HG02970 (cell line): Measurements from ENCODE around the gene NLGN2.

ENCODE experiments used
- ATAC-seq: cut with Tn5 transposase; IDR thresholded peaks from one replicate; pipeline ENCODE4 v1.9.1; 2021; ENCODE audit warnings: mild to moderate bottlenecking, moderate library complexity, moderate number of reproducible peaks; ENCODE audit not compliant: unreplicated experiment, low FRiP score

Gene NLGN2

DNA sequence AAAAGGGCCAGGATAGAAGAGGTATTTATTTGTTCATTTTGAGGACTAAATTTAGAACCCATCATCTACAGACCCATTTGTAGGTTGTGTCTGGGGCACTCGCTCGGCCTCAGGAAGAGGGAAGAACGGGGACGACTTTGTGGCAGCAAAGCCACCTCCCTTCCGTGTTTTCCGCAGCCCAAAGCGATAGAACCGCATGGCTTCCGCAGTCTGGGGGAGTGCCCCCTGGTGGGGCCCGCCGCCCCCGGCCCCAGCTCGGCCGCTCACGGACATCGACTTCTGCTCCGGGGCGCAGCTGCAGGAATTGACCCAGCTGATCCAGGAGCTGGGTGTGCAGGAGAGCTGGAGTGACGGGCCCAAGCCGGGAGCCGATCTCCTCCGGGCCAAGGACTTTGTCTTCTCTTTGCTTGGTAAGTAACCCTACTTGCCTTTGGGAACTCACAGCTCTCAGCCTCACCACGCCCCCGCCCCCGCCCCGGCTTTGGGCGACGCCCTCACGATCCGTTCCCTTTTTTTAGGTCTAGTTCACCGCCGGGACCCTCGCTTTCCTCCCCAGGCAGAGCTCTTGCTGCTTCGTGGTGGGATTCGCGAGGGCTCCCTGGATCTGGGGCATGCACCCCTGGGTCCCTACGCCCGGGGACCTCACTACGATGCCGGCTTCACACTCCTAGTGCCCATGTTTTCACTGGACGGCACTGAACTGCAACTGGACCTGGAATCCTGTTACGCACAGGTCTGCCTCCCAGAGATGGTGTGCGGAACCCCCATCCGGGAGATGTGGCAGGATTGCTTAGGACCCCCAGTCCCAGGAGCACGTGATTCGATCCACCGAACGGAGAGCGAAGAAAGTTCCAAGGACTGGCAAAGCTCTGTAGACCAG, 28.3 kb downstream of the NLGN2 start:
- peak; percentile 19 for ATAC-seq

DNA sequence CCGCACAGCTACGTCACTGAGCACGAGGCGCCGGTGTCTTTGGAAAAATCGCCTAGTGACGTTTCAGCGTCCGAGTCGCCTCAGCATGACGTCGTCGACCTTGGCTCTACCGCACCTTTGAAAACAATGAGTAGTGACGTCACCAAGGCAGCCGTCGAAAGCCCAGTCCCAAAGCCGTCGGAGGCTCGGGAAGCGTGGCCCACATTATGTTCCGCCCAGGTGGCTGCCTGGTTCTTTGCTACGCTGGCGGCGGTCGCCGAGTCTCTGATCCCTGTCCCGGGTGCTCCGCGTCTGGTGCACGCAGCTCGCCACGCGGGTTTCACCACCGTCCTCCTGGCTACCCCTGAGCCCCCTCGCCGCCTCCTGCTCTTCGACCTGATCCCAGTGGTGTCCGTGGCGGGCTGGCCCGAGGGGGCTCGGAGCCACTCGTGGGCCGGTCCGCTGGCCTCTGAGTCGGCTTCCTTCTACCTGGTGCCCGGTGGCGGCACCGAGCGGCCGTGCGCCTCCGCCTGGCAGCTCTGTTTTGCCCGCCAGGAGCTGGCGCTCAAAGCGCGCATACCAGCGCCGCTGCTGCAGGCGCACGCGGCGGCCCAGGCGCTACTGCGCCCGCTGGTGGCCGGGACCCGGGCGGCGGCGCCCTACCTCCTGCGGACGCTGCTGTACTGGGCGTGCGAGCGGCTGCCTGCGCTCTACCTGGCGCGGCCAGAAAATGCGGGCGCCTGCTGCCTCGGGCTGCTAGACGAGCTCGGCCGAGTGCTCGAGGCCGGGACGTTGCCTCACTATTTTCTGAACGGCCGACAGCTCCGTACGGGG, 29.1 kb downstream of the NLGN2 start:
- no peak for ATAC-seq

DNA sequence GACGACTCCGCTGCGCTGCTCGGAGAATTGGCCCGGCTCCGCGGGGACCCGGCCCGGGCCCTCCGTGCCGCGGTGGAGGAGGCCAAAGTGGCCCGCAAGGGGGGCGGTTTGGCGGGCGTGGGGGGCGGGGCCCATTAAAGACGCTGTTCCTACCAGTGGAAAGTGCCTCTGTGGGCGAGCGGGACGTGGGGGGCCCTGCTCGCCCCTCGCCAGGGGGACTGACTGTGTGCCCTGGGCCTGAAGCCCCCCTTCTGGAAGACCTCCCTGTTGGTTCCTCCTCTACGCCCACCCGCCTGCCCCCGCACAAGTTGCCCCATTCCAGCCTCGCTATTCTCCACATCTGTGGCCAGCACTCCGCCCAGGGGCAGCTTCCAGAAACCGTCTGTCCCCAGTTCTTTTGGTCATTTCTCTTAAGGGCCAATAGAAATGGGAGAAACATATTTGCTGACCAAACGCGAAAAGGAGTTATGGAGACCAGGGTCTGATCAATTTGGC, 29.8 kb downstream of the NLGN2 start:
- ATAC-seq = no peak

DNA sequence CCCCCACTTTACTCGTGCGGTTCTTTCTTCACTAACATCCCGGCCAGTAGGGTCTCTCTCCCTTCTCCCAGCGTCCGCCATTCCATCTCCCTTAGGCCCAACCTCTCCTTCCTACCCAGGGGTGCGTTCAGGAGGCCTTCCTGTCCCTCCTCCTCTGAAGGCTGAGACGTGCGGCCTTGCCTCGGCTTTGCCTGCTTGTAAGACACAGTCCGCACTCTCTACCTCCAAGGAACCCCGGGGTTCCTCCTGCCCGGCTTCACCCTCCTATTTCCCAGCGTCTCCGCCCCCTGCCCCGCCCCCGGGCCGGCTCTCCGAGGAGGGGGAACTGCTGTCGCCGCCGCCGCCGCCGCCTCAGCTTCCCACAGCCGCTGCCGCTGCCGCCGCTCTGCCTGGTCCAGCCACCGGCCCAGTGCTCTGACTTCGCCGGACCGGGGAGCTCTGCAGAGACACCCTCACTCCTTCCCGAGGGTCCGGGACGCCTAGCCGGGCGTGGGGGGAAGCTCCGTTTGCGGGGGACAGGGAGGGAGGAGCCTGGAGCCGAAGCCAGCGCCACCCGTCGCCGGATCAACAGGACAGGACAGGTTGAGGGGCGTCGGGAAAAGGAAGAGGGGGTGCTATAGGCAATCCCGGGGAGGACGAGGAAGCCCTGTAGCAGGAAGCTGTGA, 30.4 kb downstream of the NLGN2 start:
- ATAC-seq = no peak

DNA sequence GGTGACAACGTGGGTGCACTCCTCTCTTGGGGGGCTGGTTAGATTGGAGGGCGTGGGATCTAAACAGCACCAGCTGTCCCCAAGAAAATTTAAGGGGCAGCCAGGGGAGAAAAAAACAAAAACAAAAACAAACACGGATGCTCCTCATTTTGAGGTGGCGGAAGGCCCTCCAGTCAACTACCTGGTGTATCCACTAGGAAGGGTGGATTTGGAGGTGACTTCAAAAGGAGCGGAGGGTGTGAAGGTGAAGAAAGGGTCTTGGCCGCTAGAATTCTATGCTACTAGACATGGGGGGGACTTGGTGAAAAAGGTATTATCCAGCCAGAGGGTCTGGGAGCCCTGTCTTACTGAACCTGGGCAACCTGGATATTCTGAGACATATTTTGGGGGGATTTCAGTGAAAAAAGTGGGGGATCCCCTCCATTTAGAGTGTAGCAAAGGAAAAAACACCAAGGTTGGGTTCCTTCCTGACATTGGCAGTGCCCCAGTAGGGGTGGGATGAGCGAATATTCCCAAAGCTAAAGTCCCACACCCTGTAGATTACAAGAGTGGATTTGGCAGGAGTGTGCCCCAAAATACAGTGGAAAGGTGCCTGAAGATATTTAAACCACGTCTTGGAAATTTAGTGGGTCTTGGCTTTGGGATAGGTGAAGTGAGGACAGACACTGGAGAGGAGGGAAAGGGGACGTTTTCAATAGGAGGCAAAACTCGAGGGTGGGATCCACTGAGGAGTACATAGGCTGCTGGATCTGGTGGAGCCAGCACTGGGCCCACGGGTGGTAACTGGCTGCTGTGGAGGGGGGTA, 31.2 kb downstream of the NLGN2 start:
- ATAC-seq = no peak

DNA sequence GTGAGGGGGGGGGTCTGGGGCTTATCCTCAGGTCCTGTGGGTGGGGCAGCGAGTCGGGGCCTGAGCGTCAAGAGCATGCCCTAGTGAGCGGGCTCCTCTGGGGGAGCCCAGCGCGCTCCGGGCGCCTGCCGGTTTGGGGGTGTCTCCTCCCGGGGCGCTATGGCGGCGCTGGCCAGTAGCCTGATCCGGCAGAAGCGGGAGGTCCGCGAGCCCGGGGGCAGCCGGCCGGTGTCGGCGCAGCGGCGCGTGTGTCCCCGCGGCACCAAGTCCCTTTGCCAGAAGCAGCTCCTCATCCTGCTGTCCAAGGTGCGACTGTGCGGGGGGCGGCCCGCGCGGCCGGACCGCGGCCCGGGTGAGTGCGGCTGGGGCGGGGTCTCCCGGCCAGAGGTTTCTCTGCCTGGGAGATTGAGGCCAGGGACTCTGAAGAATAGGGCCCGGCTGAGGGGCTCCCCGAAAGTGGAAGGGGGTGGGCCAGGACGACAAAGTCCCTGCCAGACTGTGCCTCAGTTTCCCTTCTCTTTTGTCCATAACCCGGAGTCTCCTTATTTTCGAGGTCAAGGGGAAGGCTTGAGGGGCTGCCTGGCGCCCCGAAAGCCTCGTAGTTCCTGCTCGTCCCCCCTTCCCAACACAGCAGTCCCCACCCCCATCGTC, 31.9 kb downstream of the NLGN2 start, which contains the start of gene FGF11:
FGF11 (plus strand) TSS at position 51 of the 651 bp plus-strand sequence; CDS start at position 160, 109 bp downstream.
- ATAC-seq = no peak

DNA sequence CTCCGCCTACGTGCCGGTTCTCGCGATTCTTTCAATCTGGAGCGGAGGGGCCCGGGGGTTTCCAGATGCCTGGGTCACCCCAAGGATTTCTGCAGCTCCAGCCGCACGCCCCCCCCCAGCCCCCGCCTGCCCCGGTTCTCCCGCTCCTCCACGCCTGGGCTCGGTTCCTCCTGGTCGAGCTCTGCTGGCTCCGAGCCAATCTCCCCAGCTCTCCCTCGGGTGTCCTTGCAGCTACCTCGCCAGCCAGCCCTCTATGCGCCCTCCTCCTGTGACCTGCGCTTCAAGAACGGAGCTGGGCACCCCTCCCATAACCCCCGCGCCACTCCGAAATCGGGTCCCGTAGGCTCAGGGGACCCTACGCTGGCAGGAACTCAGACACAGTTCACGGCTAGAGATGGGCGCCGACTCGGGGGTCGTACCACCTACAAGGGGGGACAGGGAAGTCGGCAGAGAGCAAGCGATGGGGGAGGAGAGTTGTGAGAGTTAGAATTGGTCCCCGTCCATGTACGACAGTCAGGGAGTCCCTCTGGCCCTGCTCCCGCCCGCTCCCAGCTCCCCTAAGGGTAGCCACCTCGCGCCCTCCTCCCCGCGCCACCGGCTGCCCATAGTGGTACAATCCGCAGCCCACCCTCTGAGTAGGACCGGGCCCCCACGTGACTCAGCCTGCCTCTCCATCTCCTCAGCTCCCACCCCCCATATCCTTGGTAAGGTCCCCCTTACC, 32.6 kb downstream of the NLGN2 start:
- ATAC-seq = no peak

DNA sequence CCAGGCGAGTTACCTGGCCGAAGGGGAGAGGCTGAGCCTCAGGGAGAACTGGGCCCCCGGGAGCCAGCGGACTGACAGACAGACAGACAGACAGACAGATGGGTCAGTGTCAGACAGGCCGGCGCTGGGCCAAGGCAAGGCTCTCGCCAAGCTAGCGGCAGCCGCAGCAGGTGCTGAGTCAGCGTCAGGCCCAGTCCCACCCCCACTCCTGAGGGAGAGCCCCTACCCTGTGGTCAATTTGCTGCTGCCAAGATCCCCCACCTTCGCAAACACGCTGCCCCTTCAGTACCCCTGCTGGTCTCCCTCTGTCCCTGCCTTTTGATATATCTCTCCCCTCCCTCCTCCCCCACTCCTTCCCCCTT, 33.2 kb downstream of the NLGN2 start:
- no peak for ATAC-seq

DNA sequence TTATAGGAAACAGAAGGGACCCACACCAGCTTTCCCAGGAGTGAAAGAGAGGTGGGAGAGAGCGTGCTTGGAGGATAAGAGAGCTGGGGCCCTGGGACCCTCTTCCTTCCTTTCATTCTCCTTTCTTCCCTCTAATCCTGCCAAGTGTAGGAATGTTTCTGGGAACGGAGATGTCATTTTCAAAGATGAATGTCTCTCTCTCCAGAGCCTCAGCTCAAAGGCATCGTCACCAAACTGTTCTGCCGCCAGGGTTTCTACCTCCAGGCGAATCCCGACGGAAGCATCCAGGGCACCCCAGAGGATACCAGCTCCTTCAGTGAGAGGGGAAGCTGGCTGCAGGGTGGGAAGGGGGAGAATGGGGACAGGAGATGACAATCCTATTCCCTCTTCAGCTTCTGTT, 33.6 kb downstream of the NLGN2 start:
- ATAC-seq = no peak

DNA sequence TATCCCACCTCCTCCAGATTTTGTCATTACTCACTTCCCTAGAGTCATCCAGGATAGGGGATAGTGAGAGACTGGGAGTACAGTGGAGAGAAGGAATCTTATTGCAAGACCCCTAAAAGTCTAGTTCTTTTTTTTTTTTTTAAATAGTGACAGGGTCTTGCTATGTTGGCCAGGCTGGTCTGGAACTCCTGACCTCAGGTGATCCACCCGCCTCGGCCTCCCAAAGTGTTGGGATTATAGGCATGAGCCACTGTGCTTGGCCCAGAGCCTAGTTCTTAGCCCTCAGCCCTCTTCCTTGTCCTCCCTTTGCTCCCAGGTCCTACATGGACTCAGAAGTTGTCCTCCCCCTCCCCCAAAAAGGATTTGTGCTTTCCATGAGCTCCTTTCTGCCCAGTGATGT, 34.5 kb downstream of the NLGN2 start:
- ATAC-seq = no peak

DNA sequence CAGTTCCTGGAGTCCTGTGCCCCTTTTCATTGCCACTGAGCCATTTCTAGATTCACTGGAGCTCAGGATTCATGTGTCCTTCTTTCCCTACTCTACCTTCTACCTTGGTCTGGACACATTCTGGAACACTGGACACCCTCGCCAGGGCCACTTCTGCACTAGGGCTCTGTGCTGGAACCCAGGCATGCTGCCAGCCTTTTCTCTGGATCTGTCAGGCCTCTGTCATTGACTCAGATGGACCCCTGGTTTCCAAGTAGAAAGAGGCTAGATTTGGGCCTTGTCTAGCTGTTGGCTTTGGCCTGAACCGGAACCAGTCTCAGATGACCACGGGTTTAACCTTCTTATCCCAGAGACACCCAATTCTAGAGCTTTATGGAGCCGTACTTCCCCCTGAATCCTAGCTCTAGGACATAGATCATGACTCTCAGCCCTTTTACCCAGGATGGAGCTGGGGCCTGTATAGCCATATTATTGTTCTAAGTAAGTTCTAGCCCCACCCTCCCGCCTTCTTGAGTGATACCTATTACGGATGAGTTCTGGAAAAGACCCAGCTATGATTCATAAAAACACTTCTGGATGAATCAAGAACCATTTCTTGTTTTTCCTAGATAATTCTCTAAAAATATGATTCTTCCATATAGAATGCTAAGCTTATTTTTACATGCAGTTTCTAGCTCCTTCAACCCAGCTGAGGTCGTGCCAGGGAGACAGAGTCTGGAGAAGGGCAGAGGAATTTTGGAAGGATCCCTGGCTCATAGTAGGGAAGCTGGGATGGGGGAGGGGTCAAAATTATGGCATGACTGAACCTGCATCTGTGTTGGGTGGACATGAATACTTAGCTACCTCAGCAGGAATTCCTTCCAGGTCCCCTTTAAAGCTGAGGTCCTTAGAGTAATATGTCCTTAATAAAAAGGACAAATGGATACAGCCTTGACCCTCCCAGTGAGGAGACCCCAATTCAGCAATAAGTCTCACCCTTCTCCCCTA, 36.1 kb downstream of the NLGN2 start:
- ATAC-seq = no peak

DNA sequence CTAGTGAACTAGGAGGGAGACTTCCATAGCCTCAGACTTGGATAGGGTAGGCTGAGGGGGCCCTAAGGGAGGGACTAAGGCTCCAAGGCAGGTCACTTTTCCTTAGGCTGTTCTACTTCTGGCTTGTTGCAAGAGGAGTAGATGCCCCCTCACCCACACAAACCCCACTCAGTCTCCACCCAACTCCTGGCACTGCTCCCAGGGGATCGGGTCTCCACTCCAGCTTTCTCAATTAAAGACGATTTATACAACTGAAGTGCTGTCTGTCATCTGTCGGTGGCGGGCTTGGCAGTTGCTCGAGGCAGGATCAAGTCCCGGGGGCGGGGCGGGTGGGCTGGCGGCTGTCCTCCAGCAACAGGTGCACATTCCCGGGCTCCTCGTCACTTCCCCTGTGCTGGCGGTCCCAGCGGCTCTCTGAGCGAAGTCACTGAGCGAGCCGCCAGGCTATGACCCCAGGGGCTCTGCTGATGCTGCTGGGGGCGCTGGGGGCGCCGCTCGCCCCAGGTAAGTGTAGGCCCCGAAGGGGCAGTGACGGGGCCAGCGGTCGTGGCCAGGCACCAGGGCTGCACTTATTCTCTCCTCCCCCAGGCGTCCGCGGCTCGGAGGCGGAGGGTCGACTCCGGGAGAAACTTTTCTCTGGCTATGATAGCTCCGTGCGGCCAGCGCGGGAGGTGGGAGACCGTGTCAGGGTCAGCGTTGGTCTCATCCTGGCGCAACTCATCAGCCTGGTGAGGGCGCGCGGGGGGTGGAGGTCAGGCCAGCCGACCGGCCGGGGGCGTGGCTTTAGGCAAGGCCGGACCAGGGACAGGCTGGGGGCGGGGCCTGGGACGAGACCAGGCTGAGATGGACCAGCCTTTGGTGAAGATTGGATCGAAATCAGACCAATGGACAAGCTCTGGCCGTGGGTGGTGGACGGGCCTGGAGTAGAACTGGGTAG, 37.3 kb downstream of the NLGN2 start, which contains the start of gene CHRNB1:
CHRNB1 (plus strand) TSS at position 380 of the 937 bp plus-strand sequence; CDS start at position 447, 67 bp downstream.
- ATAC-seq = no peak

DNA sequence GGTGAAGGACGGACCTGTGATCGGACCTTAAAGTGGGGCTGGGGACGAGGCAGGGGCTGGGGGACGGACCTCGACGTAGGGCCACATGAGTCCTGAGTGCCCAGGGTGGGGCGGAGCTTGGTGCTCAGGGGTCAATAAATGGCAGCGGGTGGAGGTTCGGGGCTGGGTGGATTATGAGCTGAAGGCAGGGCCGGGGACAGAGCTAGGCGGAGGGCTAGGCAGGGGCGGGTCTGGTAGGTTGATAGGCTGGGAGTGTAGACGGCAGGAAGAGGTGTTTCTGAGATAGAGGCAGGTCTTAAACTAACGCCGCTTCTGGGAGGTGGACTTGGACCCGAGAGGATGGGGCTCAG, 37.9 kb downstream of the NLGN2 start:
- ATAC-seq = no peak

DNA sequence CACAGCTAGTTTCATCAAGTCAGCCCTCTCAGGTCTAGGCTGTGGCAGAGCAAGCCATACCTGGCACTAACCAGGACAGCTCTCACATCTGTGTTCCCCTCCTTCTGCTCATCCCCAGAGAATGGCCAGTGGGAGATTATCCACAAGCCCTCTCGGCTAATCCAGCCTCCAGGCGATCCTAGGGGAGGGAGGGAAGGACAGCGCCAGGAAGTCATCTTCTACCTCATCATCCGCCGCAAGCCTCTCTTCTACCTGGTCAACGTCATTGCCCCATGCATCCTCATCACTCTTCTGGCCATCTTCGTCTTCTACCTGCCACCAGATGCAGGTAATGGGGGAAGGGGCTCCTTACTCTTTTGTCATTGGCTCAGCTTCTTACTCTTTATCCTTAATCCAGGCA, 40.8 kb downstream of the NLGN2 start:
- ATAC-seq = no peak

DNA sequence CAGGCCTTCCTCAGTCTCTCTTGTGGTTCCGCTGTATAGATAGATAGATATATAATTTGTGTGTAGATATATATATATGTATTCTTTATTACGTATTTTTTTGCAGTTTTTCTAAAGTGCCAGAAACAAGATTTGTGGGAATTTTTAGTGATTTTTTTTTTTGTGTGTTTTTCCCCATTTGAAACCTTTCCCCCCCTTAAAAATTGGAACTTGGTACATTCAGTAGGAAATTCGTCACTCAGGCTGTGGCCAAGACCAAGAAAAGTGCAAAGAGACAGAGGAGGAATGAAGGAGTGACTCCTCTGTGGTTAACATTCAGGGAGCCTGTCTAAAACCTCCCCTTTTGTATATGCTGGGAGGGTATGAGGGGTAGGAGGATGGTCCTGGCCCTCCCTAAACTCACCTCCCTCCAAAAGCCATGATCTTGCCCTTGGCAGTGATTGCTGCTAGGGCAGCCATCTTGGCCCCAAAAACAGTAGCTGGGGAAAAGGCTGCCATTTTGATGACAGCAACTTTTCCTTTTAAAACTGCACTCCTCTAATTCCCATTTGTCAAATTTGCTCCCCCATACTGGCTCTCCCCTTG, 52.4 kb downstream of the NLGN2 start:
- ATAC-seq = no peak
